Stimulated activated CD4-positive, alpha-beta T cell treated with anti-CD3 and anti-CD28 coated beads, Interleukin-15, amount 100 ng/mL, for 24 hours (primary cell): ENCODE measurements around the gene TDRD12.
"Not testable (repeated sequence)": the region's sequence is repeated elsewhere in the genome, so short reads cannot be mapped to it uniquely, and the experiment has no call there.

Experiments used
- DNase-seq: peaks from one replicate; pipeline ENCODE4 v3.0.0-alpha.2; 2020

TDRD12 gene

GRCh38 chr19:32693151-32694108 is 26.1 kb upstream of the TDRD12 start:
- DNase-seq, result peak; percentile 54

- not testable (repeated sequence) for DNase-seq
These were observed 25.3 kb upstream of the TDRD12 start for GRCh38 chr19:32694316-32694715.

DNA sequence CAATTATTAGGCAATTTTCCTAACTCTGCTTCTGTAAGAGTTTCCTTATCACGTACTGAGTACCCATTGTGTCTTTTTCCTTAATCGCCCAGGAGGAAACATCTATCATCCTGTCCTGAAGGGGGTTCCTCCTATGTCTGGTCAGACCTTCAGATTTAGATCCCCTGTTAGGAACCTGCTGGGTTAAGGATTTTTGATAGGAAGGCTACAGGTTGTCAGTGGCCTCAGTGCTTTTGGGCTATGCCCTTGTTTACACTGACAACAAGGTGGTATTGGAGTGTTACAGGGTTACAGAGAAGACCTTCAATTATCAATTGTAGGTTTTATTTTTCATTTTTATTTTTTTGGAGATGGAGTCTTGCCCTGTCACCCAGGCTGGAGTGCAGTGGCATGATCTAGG is 24.7 kb upstream of the TDRD12 start:
- DNase-seq, result not testable (repeated sequence)

DNA sequence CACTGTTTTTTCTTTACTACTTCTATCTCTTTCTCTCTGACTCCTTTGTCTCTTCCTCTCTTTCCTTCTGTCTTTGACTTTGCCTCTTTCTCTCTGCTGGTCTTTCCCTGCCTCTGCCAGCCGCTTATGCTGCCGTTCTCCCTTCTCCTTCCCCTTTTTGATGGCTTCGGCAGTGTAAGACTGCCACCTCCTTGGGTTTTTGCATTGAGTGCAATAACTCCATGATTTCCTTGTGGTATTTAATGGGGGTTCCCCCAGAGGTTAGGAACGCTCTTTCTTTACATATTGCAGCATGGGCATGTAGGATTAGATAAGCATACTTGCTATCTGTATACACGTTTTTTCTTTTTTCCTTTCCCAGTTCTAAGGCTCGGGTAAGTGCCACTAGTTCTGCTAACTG is 24.1 kb upstream of the TDRD12 start:
- DNase-seq, result not testable (repeated sequence)

GRCh38 chr19:32696771-32697170 is 22.8 kb upstream of the TDRD12 start:
- DNase-seq, result not testable (repeated sequence)

- not testable (repeated sequence) for DNase-seq
These were observed 19.4 kb upstream of the TDRD12 start for GRCh38 chr19:32700129-32700528.

GRCh38 chr19:32702010-32702409 is 17.6 kb upstream of the TDRD12 start:
- no peak for DNase-seq

DNA sequence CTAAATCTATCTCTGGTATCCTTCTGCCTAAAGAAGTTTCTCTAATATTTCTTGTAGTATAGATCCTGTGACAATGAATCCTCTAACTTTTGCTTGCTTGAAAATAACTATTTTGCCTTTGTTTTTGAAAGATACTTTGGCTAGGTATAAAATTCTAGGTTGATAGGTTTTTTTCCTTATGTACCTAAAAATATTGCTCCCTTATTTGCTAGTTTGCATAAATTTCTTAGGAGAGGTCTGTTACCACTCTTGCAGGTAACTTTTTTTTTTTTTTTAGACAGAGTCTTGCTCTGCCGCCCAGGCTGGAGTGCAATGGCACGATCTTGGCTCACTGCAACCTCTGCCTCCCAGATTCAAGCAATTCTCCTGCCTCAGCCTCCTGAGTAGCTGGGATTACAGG is 15.6 kb upstream of the TDRD12 start:
- not testable (repeated sequence) for DNase-seq

DNA sequence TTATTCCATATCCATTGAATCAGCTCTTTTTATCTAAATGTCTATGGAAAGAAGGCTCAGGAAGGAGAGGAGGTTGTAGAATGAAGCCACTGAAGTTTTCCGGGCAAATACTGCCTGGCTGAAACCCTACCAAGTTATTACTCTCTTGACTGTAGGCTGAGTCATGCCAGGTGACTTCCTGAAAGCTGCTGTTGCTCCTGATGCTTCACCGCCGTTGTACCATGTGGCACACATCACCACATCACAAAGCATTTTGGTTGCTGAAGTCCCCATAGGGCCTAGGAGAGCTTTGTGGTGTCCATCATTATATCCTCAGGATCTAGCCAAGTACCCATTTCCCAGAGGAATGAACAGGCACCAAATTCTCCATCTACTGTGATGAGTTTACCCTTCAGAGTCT is 11.1 kb upstream of the TDRD12 start:
- peak; percentile 48 for DNase-seq

GRCh38 chr19:32709032-32709431 is 10.5 kb upstream of the TDRD12 start:
- no peak for DNase-seq

DNA sequence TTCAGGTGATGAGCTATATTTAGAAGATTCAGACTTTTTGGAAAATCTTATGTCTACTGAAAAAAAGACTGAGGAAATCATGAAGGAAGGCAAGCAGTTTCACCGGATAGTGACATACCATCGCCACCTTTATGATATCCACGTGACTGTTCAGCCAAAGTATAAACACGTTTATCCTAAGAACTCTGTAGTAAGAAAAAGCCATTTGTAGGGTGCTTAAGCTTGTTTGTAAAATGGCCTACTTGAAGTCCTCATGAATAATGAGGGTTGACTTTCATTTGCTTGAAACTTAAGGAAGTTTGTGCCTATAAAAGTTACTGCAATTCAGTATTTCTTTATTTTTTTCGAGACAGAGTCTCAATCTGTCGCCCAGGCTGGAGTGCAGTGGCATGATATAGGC is 7.8 kb upstream of the TDRD12 start:
- DNase-seq, result no peak

DNA sequence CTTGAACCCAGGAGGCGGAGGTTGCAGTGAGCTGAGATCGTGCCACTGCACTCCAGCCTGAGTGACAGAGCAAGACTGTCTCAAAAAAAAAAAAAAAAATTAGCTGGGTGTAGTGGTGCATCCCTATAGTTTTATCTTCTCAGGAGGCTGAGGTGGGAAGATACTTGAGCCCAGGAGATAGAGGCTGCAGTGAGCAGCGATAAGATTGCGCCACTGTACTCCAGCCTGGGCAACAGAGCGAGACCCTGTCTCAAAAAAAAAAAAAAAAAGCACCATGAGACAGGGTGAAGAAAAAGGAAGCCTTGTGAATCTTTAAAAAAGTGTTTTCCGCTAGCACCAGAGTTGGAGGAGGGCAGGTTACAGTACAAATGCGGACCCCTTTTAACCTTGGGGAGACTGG is 3.4 kb upstream of the TDRD12 start:
- DNase-seq, result not testable (repeated sequence)

DNA sequence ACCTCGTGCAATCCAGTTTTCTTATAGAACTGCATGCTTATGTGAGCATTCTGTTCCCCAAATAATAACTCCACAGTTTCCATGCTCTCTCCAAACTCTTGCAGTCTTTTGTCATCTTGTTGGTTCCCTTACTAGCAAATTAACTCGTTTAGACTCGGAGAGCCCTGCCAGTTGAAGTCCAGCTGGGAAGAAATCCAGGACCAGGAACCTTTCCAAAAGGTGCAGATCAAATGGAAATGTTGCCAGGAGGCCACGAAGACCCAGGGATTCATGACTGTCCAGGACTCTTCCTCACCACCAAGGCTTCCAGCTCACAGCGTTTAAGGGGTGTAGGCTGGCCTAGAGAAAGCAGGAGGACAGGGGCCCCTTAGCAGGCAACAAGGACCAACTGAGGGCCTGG is 2.1 kb upstream of the TDRD12 start:
- no peak for DNase-seq

DNA sequence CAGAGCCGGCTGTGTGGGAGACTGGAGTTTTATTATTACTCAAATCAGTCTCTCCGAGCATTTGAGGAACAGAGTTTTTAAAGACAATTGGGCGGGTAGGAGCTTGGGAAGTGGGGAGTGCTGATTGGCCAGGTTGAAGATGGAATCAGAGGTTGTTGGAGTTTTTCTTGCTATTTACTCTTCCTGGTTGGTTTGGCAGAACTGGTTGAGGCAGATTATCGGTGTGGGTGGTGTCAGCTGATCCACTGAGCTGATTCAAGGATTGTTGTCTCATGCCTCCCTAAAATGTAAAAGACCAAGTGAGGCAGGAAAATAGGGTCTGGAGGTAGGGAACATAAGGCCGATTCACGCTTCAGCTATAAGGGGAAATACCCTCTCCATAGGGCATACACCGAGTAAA is 1.3 kb upstream of the TDRD12 start:
- DNase-seq, result no peak

- DNase-seq, result no peak
These were observed 809 bp downstream of the TDRD12 start for GRCh38 chr19:32720216-32720935.

DNA sequence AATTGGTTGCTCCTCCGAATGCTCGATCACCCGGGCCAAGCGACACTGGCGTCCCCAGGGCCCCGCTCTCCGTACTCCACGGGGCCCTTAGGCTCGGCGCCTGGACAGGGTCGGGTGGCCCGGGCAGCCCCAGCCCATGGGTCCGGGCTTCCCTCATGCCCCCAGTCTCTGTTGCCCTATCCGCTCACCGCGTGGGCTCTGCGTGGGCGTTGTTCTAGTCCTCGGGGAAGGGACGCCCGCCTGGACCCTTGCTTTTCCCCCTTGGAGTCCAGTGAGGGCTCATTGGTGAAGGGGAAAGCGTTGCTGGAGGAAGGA is 1.3 kb downstream of the TDRD12 start:
- DNase-seq, result no peak

DNA sequence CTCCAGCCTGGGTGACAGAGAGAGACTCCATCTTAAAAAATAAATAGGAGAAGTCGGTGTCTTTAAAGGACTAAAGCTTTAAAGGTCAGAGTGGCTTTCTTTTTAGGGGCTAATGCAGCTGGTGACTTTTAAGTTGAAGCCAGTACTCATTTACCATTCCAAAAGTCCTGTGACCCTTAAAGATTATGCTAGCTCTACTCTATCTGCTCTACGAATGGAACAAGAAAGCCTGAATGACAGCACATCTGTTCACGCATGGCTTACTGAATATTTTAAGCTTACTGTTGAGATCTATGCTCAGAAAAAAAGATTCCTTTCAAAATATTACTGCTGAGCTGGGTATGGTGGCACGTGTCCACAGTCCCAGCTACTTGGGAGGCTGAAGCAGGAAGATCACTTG is 16.4 kb downstream of the TDRD12 start:
- DNase-seq, result no peak

DNA sequence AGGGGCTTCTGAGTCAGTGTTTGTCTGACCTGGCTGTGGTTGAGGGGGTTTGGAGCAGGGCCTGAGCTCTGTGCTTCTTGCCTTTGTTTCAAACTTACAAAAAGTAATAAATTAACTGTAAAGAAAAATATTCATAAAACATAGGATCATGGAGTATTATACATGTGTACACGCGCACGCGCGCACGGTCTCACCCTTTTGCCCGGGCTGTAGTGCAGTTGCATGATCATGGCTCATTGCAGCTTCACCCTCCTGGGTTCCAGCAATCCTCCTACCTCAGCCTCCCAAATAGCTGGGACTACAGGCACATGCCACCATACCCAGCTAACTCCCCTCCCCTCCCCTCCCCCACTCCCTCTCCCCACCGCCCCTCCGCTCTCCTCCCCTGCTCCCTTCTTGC is 23.5 kb downstream of the TDRD12 start:
- DNase-seq, result no peak

DNA sequence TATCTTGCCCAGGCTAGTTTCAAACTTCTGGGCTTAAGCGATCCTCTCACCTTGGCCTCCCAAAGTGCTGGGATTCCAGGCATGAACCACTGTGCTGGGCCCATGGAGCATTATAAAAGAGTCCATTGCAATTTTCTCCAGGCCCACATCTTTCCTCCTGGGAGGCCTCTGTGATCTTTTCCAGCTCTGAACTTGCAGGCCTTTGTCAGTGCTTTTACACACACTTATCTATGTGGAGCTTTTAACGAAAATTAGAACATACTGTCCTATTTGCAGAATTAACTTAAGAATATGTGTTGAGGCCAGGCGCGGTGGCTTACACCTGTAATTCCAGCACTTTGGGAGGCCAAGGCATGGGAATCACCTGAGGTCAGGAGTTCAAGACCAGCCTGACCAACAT is 23.9 kb downstream of the TDRD12 start:
- no peak for DNase-seq

GRCh38 chr19:32744555-32745325 is 25.2 kb downstream of the TDRD12 start:
- no peak for DNase-seq

- DNase-seq, result not testable (repeated sequence)
These were observed 26.2 kb downstream of the TDRD12 start for GRCh38 chr19:32745594-32746251.

GRCh38 chr19:32746631-32747196 is 27.1 kb downstream of the TDRD12 start:
- DNase-seq, result peak; percentile 12

- no peak for DNase-seq
These were observed 28.9 kb downstream of the TDRD12 start for GRCh38 chr19:32748497-32748896.
